Endothelial cell of umbilical vein (primary cell): ENCODE data around the gene APBA3.

ENCODE experiments used
- CTCF ChIP-seq, 2 donors: IDR thresholded peaks; 1 replicate in 1 of 2; 2 replicates in 1 of 2; pipeline ENCODE4 v1.5.1; 2011; ENCODE audit warnings: low read length in 2 of 2, mild to moderate bottlenecking in 2 of 2, moderate library complexity in 2 of 2, control low read depth in 1 of 2, inconsistent platforms in 1 of 2, low read depth in 1 of 2; ENCODE audit not compliant: insufficient read depth in 1 of 2; ENCODE audit errors: extremely low read depth in 1 of 2
- MAX ChIP-seq: IDR thresholded peaks from 2 replicates; pipeline ENCODE4 v1.6.1; 2011; ENCODE audit not compliant: insufficient read depth, insufficient read length
- MYC ChIP-seq: IDR thresholded peaks from one replicate; pipeline ENCODE4 v1.6.1; 2011; ENCODE audit warnings: mild to moderate bottlenecking, low read depth, low read length
- POLR2A ChIP-seq: IDR thresholded peaks from 2 replicates; pipeline ENCODE4 v1.6.1; 2012; ENCODE audit warnings: low read depth, mild to moderate bottlenecking, control low read depth, low read length

GRCh38 chr19:3775831-3776230 lies 14.3 kb upstream of the APBA3 start:
- TF ChIP-seq POLR2A (no peak), CTCF (IDR thresholded peaks at IDR 0.05; ENCODE audit: extremely low read depth in 1 of 2, insufficient read depth in 1 of 2, low read depth in 1 of 2, low read length in 2 of 2) (no peak), MYC (no peak), MAX (no peak)
